GM10266 (cell line): ENCODE data around the gene GPI.
A peak's percentile ranks its signal among the peaks of the same experiment; 100 is the strongest.

Experiments
- DNase-seq: peaks from one replicate; pipeline ENCODE4 v3.0.0; 2012; ENCODE audit errors: extremely low spot score
- TF ChIP-seq, protein P1 (sequence below): IDR thresholded peaks from 2 replicates; pipeline ENCODE4 v1.5.1; 2012; ENCODE audit warnings: mild to moderate bottlenecking, low read depth; ENCODE audit not compliant: control insufficient read depth, insufficient read depth; ENCODE audit errors: missing control alignments

Gene GPI

DNA sequence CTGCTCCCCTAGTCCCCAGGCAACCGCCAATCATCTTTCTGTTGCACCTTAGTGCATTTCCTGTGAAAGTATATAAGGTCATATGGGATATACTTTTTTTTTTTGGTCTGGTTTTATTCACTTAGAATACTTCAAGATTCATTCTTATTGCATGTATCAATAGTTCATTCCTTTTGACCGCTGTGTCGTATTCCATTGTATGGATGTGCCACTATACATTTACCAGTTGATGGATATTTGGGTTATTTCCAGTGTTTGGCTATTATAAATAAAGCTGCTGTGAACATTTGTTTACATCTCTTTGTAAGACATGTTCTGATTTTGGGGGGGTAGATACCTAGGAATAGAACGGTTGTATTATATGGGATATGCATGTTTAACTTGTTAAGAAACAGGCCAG, 53.3 kb downstream of the GPI start:
- no peak for DNase-seq
- TF ChIP-seq, protein P1, sequence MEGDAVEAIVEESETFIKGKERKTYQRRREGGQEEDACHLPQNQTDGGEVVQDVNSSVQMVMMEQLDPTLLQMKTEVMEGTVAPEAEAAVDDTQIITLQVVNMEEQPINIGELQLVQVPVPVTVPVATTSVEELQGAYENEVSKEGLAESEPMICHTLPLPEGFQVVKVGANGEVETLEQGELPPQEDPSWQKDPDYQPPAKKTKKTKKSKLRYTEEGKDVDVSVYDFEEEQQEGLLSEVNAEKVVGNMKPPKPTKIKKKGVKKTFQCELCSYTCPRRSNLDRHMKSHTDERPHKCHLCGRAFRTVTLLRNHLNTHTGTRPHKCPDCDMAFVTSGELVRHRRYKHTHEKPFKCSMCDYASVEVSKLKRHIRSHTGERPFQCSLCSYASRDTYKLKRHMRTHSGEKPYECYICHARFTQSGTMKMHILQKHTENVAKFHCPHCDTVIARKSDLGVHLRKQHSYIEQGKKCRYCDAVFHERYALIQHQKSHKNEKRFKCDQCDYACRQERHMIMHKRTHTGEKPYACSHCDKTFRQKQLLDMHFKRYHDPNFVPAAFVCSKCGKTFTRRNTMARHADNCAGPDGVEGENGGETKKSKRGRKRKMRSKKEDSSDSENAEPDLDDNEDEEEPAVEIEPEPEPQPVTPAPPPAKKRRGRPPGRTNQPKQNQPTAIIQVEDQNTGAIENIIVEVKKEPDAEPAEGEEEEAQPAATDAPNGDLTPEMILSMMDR = no peak

DNA sequence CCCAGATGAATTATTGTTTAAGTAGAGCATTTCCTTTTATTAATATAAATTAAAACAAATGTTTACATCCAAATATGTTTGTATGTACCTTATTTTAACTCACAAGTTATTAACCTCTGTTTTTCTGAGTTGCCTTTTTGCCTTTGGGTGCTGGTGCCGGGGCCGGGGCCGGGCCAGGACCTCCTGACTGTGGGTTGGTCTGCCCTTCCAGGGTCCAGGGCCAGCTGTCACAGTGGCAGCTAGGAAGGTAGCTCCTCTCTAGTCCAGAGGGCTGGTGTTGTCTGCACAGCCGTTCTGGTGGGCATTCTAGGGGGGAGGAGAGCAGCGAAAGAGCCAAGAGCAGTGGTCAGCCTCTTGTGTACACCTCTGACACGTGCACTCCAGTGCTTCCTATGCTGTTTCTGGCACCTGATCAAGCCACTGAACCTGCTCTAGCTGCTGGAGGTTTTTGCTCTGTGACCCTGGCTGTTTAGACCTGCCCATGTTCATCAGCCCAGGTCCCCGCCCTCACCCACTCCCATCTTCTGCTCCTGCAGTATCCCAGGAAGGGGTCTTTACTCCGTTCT, 61.2 kb downstream of the GPI start:
- no peak for DNase-seq
- TF ChIP-seq, protein P1 = no peak

DNA sequence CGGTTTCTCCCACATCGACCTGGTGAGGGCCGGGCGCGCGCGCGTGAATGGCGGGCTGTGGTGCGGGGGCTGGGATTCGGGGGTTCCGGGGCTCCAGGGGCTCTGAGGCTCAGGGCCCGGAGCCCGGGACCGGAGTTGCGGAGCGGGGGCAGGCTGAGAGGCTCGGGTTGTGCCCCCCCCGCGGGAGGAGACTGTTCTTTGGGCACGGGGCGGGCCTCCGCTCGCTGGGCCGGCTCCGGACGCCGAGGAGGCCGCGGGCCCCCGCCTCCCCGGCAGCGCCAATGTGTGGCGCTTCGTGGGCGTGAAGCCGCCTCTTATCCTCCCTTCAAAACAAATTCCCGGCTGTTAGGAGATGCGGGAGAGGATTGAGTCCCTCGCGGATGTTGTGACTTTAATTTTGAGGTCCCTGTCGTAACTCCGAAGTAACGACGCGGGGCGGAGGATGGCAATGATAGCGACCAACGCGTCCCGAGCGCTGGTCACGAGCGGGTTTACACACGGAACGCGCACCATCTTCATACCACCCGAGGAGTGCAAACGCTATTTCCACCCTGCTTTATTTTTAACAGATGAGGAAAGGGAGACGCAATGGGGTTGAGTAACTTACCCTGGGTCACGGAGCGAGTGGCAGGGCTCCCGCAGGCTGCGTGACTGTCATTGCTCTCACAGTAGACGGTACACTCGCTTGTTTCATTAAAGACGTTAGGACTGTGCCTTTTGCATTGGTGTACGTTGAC, 63.7 kb downstream of the GPI start:
- DNase-seq = peak; percentile 61
- TF ChIP-seq, protein P1 = no peak

DNA sequence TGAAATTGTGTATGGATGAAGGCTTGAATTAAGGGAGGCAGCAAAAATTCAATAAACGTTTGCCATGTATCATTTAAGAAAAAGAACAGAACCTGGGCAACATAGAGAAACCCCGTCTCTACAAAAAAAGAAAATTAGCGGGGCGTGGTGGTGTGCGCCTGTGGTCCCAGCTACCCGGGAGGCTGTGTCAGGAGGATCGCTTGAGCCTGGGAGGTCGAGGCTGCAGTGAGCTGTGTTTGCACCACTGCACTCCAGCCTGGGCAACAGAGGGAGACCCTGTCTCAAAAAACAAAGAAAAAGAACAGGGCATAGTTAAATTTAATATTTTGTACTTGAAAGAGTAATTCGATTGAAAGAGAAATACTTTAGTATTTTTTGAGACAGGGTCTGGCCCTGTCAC, 64.6 kb downstream of the GPI start:
- TF ChIP-seq, protein P1 = no peak
- DNase-seq = no peak

DNA sequence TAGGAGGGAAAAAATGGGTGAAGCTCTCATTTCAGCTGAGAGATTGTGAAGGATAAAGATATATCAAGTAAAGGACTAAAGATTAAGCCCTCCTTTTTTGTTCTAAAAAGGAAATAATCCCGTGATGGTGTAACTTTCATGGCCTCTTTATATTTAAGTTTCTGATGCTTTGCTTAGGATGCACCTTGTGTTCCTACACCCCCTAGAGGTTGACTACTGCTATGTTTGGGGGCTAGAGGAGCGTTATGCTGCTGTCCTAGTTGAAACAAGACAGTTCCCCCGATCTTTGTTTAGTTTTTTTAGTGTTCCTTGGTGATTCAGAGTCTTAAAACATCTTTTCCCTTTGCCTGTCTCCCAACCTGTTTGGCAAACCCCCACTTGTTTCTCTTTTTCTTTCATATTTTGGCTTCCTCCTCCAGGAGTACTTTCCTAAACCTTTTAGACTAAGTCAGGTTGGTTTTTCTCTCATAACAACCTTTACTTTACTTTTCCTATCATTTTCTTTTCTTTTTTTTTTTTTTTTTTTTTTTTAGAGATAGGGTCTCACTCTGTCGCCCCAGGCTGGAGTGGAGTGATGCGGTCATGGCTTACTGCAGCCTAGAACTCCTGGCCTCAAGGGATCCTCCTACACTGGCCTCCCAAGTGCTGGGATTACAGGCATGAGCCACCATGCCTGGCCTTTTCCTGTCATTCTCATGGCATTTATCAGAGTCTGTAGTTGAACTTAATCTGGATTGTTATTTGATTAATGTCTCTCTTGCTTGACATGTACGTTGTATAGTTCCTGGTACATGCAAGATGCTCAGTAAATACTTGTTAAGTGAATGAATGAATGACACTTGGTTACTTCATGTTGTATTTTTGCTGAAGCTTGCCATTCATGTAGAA, 66.0 kb downstream of the GPI start:
- DNase-seq = peak; percentile 80
- TF ChIP-seq, protein P1 = peak; percentile 80

DNA sequence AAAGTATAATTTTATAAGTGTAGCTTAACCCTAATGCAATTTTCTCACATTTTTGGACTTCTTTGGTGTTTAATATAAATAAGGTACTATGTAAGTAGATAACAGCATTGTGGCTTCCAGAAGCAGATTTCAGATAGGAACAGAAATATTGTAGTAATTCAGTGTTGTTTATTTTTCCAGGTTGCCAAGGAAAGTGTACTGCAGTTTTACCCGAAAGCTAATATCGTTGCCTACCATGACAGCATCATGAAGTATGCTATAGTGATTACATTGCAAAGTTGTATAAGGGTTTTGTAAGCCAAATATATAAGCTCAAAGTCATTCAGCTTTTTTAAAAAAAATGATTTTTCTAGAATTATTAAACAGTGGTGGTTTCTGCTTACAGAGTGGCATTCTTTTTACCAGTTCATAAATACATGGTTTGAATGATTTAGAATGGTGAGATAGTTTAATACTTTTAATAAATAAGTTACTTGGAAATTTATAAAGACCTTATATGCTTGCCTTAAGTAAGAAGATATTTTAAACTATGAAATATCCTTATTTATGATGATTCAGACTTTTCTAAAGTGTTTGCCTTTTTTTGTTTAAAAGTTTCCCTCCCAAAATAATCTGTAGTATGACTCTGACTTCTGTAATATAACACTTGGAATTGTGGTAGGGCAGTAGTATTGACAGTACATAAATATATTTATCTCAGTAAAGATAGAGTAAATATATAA, 66.8 kb downstream of the GPI start:
- TF ChIP-seq, protein P1 = no peak
- DNase-seq = no peak
